Omental fat pad (tissue), 4 donors: ENCODE results near the gene PLSCR4. TPM values are rescaled to one million over a fixed set of nuclear protein-coding genes. Genes with fewer than 3 reads are reported as not detected.
"Not testable (repeated sequence)": the region's sequence is repeated elsewhere in the genome, so short reads cannot be mapped to it uniquely, and the experiment has no call there.

Experiments used
- ATAC-seq: fragments of 150-250 bp; one replicate; pipeline ENCODE4 v1.9.1; 2016; ENCODE audit warnings: mild to moderate bottlenecking, moderate library complexity; ENCODE audit not compliant: low FRiP score
- DNase-seq: peaks from one replicate; pipeline ENCODE4 v3.0.0-alpha.2; 2019; ENCODE audit warnings: low spot score
- total RNA-seq, 4 donors: library from RNA; depleted of rRNA; stranded (reverse); fragments of >200 nt; gene quantifications; one replicate each; pipeline ENCODE4 v1.1.0, GENCODE V29; 2016
- TF ChIP-seq, protein P1 (sequence below), 3 donors: fragments of 450-650 bp; IDR thresholded peaks; one replicate each; pipeline ENCODE4 v1.5.1; 2016 to 2017; ENCODE audit warnings: antibody characterized with exemption in 3 of 3, mild to moderate bottlenecking in 3 of 3, moderate library complexity in 2 of 3

PLSCR4 gene
- total RNA-seq, 4 donors from 2014 or later: 84.7 to 191 (median 91.7) TPM

- TF ChIP-seq, protein P1, sequence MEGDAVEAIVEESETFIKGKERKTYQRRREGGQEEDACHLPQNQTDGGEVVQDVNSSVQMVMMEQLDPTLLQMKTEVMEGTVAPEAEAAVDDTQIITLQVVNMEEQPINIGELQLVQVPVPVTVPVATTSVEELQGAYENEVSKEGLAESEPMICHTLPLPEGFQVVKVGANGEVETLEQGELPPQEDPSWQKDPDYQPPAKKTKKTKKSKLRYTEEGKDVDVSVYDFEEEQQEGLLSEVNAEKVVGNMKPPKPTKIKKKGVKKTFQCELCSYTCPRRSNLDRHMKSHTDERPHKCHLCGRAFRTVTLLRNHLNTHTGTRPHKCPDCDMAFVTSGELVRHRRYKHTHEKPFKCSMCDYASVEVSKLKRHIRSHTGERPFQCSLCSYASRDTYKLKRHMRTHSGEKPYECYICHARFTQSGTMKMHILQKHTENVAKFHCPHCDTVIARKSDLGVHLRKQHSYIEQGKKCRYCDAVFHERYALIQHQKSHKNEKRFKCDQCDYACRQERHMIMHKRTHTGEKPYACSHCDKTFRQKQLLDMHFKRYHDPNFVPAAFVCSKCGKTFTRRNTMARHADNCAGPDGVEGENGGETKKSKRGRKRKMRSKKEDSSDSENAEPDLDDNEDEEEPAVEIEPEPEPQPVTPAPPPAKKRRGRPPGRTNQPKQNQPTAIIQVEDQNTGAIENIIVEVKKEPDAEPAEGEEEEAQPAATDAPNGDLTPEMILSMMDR (IDR thresholded peaks at IDR 0.05): no peak
- DNase-seq (no peak), ATAC-seq (no peak)
Measured at GRCh38 chr3:146247911-146248310, 3.0 kb downstream of the PLSCR4 start.

DNA sequence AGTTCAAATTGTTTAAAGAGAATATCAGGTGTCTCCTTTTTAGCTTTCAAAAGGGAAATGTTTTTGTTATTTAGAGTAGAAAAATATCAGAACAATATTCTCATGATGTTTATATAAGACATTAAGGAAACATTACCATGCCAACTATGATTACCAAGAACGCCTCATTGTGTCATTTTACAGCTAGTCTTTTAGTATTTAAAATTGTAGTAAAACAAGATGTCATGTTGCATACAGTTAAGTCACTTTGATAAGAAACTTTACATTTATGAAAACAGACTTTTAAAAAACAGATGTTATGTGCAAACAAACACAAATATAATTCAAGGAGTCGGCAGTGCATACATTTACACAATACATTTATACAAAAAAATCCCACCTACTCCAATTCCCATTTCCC lies 4.4 kb downstream of the PLSCR4 start:
- no peak for DNase-seq
- no peak for ATAC-seq
- TF ChIP-seq, protein P1 (IDR thresholded peaks at IDR 0.05): no peak

- DNase-seq: no peak
- TF ChIP-seq, protein P1 (IDR thresholded peaks at IDR 0.05): no peak
- ATAC-seq: no peak
Measured at GRCh38 chr3:146243559-146243958, 7.3 kb downstream of the PLSCR4 start.

DNA sequence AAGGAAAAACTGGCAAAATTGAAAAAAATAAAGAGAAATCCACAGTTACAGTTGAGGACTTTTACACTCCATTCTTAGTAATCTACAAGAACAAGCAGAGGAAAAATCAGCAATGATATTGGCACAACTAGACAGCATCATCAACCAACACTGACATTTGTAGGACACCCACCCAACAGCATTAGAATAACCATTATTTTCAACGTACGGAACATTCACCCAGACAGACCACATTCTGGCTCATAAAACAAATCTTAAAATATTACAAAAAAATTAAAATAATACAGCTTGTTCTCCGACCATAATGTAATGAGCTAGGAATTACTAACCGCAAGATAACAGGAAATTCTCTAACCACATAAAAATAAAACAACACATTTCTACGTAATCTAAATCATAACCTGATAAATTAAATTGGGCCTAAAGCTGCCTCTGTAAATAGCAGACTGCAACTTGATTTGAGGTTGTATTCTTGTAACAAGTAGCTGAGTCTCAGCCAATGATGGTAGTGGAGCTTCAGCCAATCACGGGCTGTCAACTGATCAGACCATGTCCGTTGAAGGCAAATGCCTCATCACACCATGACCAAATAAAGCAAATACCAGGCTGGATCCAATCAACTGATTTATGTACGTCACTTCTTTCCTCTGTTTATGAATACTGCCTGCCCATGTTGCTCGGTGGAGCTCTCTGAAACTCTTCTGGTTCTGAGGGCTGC lies 9.2 kb downstream of the PLSCR4 start:
- TF ChIP-seq, protein P1 (IDR thresholded peaks at IDR 0.05): no peak
- DNase-seq (no peak), ATAC-seq (no peak)

- ATAC-seq (no peak), DNase-seq (no peak)
- TF ChIP-seq, protein P1 (IDR thresholded peaks at IDR 0.05): no peak
Measured at GRCh38 chr3:146233487-146233886, 17.4 kb downstream of the PLSCR4 start.

DNA sequence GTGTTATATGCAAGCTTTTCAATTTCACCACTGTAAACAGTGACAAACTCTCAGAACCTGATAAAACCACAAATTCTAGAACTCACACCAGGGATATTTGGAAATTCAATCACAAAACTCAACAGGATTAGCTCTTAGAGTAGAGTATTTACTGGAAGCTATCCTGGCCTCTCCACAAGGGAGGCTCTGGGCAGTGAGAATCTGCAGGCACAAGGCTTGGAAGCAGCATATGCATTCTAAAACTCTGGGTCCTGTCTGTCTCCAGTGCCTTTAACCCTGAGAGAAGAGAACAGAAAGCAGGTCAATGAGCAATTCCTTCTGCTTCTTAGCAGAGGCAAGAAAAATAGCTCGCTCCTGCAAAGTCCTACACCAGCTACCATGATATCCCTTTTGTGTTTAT lies 23.4 kb downstream of the PLSCR4 start:
- TF ChIP-seq, protein P1 (IDR thresholded peaks at IDR 0.05): no peak
- ATAC-seq: no peak
- no peak for DNase-seq

GRCh38 chr3:146226881-146227280 lies 24.0 kb downstream of the PLSCR4 start:
- DNase-seq (no peak), ATAC-seq (no peak)
- TF ChIP-seq, protein P1 (IDR thresholded peaks at IDR 0.05): no peak

- not testable (repeated sequence) for DNase-seq, ATAC-seq
Measured at GRCh38 chr3:146225458-146225857, 25.4 kb downstream of the PLSCR4 start.
